HepG2 (cell line): Measurements from ENCODE around the gene SUPT4H1. TPM values are rescaled to one million over a fixed set of nuclear protein-coding genes. Genes with fewer than 3 reads are reported as not detected.
A peak's percentile ranks its signal among the peaks of the same experiment; 100 is the strongest.

Source experiments
- AHR ChIP-seq: IDR thresholded peaks from 2 replicates; pipeline ENCODE4 v1.6.1; 2018; ENCODE audit warnings: missing genetic modification reagents, missing compliant biosample characterization
- DPF2 ChIP-seq: sonication (generic); formaldehyde crosslinking; IDR thresholded peaks from 2 replicates; pipeline ENCODE4 v1.4.0; 2020; ENCODE audit warnings: mild to moderate bottlenecking, low read depth, missing genetic modification reagents, borderline replicate concordance
- FOSL1 ChIP-seq: sonication (generic); formaldehyde crosslinking; IDR thresholded peaks from 2 replicates; pipeline ENCODE4 v1.9.0; 2021; ENCODE audit warnings: missing genetic modification reagents, borderline replicate concordance
- FOXP1 ChIP-seq, 2 experiments: fragments of 450-650 bp in 1 of 2; IDR thresholded peaks; 2 replicates each; pipeline ENCODE4 v1.6.1; 2017 to 2018; ENCODE audit warnings: antibody characterized with exemption in 1 of 2
- HES4 ChIP-seq: sonication (generic); formaldehyde crosslinking; IDR thresholded peaks from 2 replicates; pipeline ENCODE4 v1.9.0; 2021; ENCODE audit warnings: mild to moderate bottlenecking, missing genetic modification reagents, borderline replicate concordance
- IKZF4 ChIP-seq: sonication (generic); formaldehyde crosslinking; IDR thresholded peaks from 2 replicates; pipeline ENCODE4 v1.5.1; 2020; ENCODE audit warnings: borderline replicate concordance, mild to moderate bottlenecking, low read depth, missing genetic modification reagents; ENCODE audit errors: not compliant biosample characterization
- ISL2 ChIP-seq: sonication (generic); formaldehyde crosslinking; IDR thresholded peaks from 2 replicates; pipeline ENCODE4 v1.5.0; 2020; ENCODE audit warnings: missing genetic modification reagents
- KDM1A ChIP-seq: IDR thresholded peaks from 2 replicates; pipeline ENCODE4 v1.6.1; 2016; ENCODE audit warnings: missing compliant biosample characterization
- KDM2A ChIP-seq: sonication (generic); formaldehyde crosslinking; IDR thresholded peaks from 2 replicates; pipeline ENCODE4 v1.4.0; 2020; ENCODE audit warnings: low read depth, missing genetic modification reagents, borderline replicate concordance
- KLF11 ChIP-seq: IDR thresholded peaks from 2 replicates; pipeline ENCODE4 v1.6.1; 2016; ENCODE audit warnings: missing compliant biosample characterization
- KLF13 ChIP-seq: sonication (generic); formaldehyde crosslinking; IDR thresholded peaks from 2 replicates; pipeline ENCODE4 v1.4.0; 2020; ENCODE audit warnings: mild to moderate bottlenecking, missing genetic modification reagents
- MED1 ChIP-seq: sonication (generic); formaldehyde crosslinking; IDR thresholded peaks from 2 replicates; pipeline ENCODE4 v1.4.0; 2020; ENCODE audit warnings: missing genetic modification reagents
- NFIC ChIP-seq: IDR thresholded peaks from 2 replicates; pipeline ENCODE4 v1.6.1; 2012; ENCODE audit warnings: mild to moderate bottlenecking, low read length, inconsistent platforms
- NR3C1 ChIP-seq: sonication (generic); formaldehyde crosslinking; IDR thresholded peaks from 2 replicates; pipeline ENCODE4 v1.4.0; 2020; ENCODE audit warnings: missing genetic modification reagents
- SP2 ChIP-seq: sonication (generic); formaldehyde crosslinking; IDR thresholded peaks from 2 replicates; pipeline ENCODE4 v1.5.1; 2020; ENCODE audit warnings: mild to moderate bottlenecking, missing genetic modification reagents
- SP5 ChIP-seq: IDR thresholded peaks from 2 replicates; pipeline ENCODE4 v1.6.1; 2016; ENCODE audit warnings: low read depth, borderline replicate concordance
- TAF15 ChIP-seq: fragments of 200-400 bp; formaldehyde crosslinking; IDR thresholded peaks from one replicate; pipeline ENCODE4 v1.6.1; 2018; ENCODE audit warnings: mild to moderate bottlenecking, low read depth, low read length; ENCODE audit not compliant: poor library complexity, severe bottlenecking
- TEAD2 ChIP-seq: sonication (generic); formaldehyde crosslinking; IDR thresholded peaks from 2 replicates; pipeline ENCODE4 v1.9.0; 2021; ENCODE audit warnings: missing genetic modification reagents
- ZEB1 ChIP-seq: IDR thresholded peaks from 2 replicates; pipeline ENCODE4 v1.6.1; 2012; ENCODE audit warnings: mild to moderate bottlenecking, low read depth, inconsistent platforms; ENCODE audit not compliant: insufficient replicate concordance
- ZNF468 ChIP-seq: sonication (generic); formaldehyde crosslinking; IDR thresholded peaks from 2 replicates; pipeline ENCODE4 v1.8.0; 2022; ENCODE audit warnings: mild to moderate bottlenecking, moderate library complexity, missing genetic modification reagents
- ZNF556 ChIP-seq: sonication (generic); formaldehyde crosslinking; IDR thresholded peaks from 2 replicates; pipeline ENCODE4 v1.4.0; 2020; ENCODE audit warnings: mild to moderate bottlenecking, missing genetic modification reagents, borderline replicate concordance
- ZNF558 ChIP-seq: sonication (generic); formaldehyde crosslinking; IDR thresholded peaks from 2 replicates; pipeline ENCODE4 v1.9.0; 2022; ENCODE audit warnings: mild to moderate bottlenecking, missing genetic modification reagents, borderline replicate concordance
- ZNF891 ChIP-seq: sonication (generic); formaldehyde crosslinking; IDR thresholded peaks from 2 replicates; pipeline ENCODE4 v1.5.0; 2020; ENCODE audit warnings: mild to moderate bottlenecking, missing genetic modification reagents
- polyA plus RNA-seq, 8 experiments: library from polyadenylated mRNA; depleted of rRNA in 3 of 8; stranded (reverse) in 7 of 8; unstranded in 1 of 8; fragments of >200 nt; fragmentation: Illumina TruSeq in 4 of 8; extraction: Trizol in 4 of 8; gene quantifications; 2 replicates each; pipeline versions ENCODE4 v1.2.1 to v1.2.3, GENCODE V29; 2011 to 2016; ENCODE audit warnings: low read depth in 4 of 8, missing spikeins in 1 of 8, mixed read lengths in 1 of 8; ENCODE audit not compliant: insufficient read depth in 1 of 8
- total RNA-seq, 5 experiments: library from RNA; depleted of rRNA; stranded (reverse); fragments of >200 nt; fragmentation: Illumina TruSeq; extraction: Trizol; gene quantifications; 2 replicates each; pipeline ENCODE4 v1.2.3, GENCODE V29; 2016; ENCODE audit warnings: low read depth in 1 of 5
- TF ChIP-seq, protein P1 (sequence below): IDR thresholded peaks from 2 replicates; pipeline ENCODE4 v1.6.1; 2016; ENCODE audit warnings: missing compliant biosample characterization, missing genetic modification reagents, borderline replicate concordance
- TF ChIP-seq, protein P2 (sequence below): sonication (generic); formaldehyde crosslinking; IDR thresholded peaks from 2 replicates; pipeline ENCODE4 v1.5.0; 2020; ENCODE audit warnings: mild to moderate bottlenecking, missing genetic modification reagents
- TF ChIP-seq, protein P3 (sequence below): sonication (generic); formaldehyde crosslinking; IDR thresholded peaks from 2 replicates; pipeline ENCODE4 v1.4.0; 2020; ENCODE audit warnings: missing genetic modification reagents, borderline replicate concordance

The SUPT4H1 gene
- total and polyA plus RNA-seq, 2 of the 13 experiments (the other 11 are each of a cell fraction or from before 2014, with no cell fraction given), result 155 to 244 TPM

DNA sequence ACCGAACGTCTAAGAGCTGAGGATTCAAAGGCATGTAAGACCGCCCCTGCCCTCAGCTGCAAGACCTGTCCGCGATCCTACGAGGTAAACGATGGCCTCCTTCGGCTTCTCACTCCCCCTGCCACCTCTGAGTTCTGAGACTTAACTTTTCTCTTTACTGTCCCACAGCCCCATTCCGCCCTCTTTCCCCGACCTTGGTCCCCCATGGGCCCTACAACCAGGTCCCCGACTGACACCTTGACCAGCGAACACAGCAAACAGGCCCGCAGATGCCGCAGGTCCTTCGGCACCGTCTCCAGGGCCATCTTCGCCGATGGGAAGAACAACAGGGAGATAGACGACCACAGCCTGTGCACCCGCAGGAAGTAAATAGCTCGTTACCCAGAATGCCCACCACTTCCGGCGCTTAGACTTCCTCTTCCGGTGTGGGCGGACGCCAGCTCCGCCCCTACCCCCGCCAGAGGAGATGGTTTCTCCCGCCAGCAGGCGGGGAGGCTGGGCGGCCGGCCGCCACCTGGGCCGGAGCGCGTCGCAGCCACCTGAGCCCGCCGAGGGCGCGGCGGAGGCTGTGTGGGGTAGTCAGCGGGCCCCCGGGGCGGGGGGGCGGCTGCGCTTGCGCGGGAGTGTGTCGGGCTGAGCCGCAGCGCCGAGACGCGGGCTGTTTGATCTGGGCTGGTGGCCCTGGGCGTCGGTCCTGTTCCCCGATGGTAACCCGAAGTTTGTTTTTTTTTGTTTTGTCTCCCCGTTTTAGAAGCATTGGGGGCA, at the start of gene SUPT4H1 (continued):
- TF ChIP-seq ISL2 (CRISPR knock-in tag) (peak; percentile 91), KLF11 (CRISPR knock-in tag) (peak; percentile 54; the same call in 1 of the 2 replicates), KDM2A (CRISPR knock-in tag) (peak; percentile 100), SP5 (peak; percentile 87), KLF13 (CRISPR knock-in tag) (no peak; the same call in 1 of the 2 replicates), FOSL1 (CRISPR knock-in tag) (no peak), NFIC (peak; percentile 89), FOXP1 (IDR thresholded peaks at IDR 0.05) (no peak), FOXP1 (CRISPR knock-in tag; IDR thresholded peaks at IDR 0.05) (peak; percentile 64), SP2 (CRISPR knock-in tag) (peak; percentile 68), TEAD2 (no peak), ZNF891 (CRISPR knock-in tag) (peak; percentile 96), MED1 (CRISPR knock-in tag) (peak; percentile 80), NR3C1 (no peak), ZNF556 (CRISPR knock-in tag) (peak; percentile 97), HES4 (CRISPR knock-in tag) (no peak; the same call in 1 of the 2 replicates), ZNF468 (CRISPR knock-in tag) (no peak), AHR (CRISPR knock-in tag) (peak; percentile 82), ZEB1 (peak; percentile 61), DPF2 (CRISPR knock-in tag) (no peak), TAF15 (peak; percentile 99), KDM1A (CRISPR knock-in tag) (0 out of 2 replicates have a peak, but pooled peaks have one; percentile 32), IKZF4 (CRISPR knock-in tag) (no peak), ZNF558 (CRISPR knock-in tag) (no peak; the same call in 1 of the 2 replicates)
- TF ChIP-seq, protein P1, sequence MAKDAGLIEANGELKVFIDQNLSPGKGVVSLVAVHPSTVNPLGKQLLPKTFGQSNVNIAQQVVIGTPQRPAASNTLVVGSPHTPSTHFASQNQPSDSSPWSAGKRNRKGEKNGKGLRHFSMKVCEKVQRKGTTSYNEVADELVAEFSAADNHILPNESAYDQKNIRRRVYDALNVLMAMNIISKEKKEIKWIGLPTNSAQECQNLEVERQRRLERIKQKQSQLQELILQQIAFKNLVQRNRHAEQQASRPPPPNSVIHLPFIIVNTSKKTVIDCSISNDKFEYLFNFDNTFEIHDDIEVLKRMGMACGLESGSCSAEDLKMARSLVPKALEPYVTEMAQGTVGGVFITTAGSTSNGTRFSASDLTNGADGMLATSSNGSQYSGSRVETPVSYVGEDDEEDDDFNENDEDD (CRISPR knock-in tag), result peak; percentile 97
- TF ChIP-seq, protein P2, sequence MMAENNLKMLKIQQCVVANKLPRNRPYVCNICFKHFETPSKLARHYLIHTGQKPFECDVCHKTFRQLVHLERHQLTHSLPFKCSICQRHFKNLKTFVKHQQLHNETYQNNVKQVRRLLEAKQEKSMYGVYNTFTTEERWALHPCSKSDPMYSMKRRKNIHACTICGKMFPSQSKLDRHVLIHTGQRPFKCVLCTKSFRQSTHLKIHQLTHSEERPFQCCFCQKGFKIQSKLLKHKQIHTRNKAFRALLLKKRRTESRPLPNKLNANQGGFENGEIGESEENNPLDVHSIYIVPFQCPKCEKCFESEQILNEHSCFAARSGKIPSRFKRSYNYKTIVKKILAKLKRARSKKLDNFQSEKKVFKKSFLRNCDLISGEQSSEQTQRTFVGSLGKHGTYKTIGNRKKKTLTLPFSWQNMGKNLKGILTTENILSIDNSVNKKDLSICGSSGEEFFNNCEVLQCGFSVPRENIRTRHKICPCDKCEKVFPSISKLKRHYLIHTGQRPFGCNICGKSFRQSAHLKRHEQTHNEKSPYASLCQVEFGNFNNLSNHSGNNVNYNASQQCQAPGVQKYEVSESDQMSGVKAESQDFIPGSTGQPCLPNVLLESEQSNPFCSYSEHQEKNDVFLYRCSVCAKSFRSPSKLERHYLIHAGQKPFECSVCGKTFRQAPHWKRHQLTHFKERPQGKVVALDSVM (CRISPR knock-in tag), result peak; percentile 92
- TF ChIP-seq, protein P3, sequence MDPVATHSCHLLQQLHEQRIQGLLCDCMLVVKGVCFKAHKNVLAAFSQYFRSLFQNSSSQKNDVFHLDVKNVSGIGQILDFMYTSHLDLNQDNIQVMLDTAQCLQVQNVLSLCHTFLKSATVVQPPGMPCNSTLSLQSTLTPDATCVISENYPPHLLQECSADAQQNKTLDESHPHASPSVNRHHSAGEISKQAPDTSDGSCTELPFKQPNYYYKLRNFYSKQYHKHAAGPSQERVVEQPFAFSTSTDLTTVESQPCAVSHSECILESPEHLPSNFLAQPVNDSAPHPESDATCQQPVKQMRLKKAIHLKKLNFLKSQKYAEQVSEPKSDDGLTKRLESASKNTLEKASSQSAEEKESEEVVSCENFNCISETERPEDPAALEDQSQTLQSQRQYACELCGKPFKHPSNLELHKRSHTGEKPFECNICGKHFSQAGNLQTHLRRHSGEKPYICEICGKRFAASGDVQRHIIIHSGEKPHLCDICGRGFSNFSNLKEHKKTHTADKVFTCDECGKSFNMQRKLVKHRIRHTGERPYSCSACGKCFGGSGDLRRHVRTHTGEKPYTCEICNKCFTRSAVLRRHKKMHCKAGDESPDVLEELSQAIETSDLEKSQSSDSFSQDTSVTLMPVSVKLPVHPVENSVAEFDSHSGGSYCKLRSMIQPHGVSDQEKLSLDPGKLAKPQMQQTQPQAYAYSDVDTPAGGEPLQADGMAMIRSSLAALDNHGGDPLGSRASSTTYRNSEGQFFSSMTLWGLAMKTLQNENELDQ, result 0 out of 2 replicates have a peak, but pooled peaks have one; percentile 30
